Activated CD4-positive, alpha-beta T cell treated with anti-CD3 and anti-CD28 coated beads, Interleukin-2, amount 10 ng/mL, durations not matched to agents 7 days and 5 days (primary cell): ENCODE data around the gene EIF5AL1. TPM values are rescaled to one million over a fixed set of nuclear protein-coding genes. Genes with fewer than 3 reads are reported as not detected.
"Not testable (repeated sequence)": the region's sequence is repeated elsewhere in the genome, so short reads cannot be mapped to it uniquely, and the experiment has no call there.

ENCODE experiments used
- CTCF ChIA-PET: fragments of 350-600 bp; sonication (Branson Sonifier 250); formaldehyde crosslinking; loops from one replicate; lab custom pipeline; 2021; ENCODE audit warnings: antibody characterized with exemption; lab: Charles Lee
- POLR2A ChIA-PET: fragments of 350-600 bp; sonication (Branson Sonifier 250); formaldehyde crosslinking; loops from one replicate; lab custom pipeline; 2021; ENCODE audit warnings: antibody characterized with exemption; lab: Charles Lee
- DNase-seq: peaks from one replicate; pipeline ENCODE4 v3.0.0-alpha.2; 2020
- H3K27ac Mint-ChIP-seq: one replicate; pipeline ENCODE4 v1.8.0; 2021; ENCODE audit warnings: mild to moderate bottlenecking, moderate library complexity, mixed read lengths
- H3K27me3 Mint-ChIP-seq: one replicate; pipeline ENCODE4 v1.8.0; 2021; ENCODE audit warnings: mixed read lengths
- H3K36me3 Mint-ChIP-seq: one replicate; pipeline ENCODE4 v1.8.0; 2021; ENCODE audit warnings: low read depth, mixed read lengths
- H3K4me1 Mint-ChIP-seq: one replicate; pipeline ENCODE4 v1.8.0; 2021; ENCODE audit warnings: mixed read lengths
- H3K4me3 Mint-ChIP-seq: one replicate; pipeline ENCODE4 v1.8.0; 2021; ENCODE audit warnings: mild to moderate bottlenecking, moderate library complexity, mixed read lengths
- H3K9me3 Mint-ChIP-seq: one replicate; pipeline ENCODE4 v1.8.0; 2021; ENCODE audit warnings: mixed read lengths
- total RNA-seq, 2 experiments: library from RNA; stranded (reverse); gene quantifications; one replicate each; pipeline ENCODE4 v1.2.3, GENCODE V29; 2021

EIF5AL1 gene
- total RNA-seq, 2 experiments from 2014 or later, result 0.06 to 0.37 TPM

- H3K36me3 Mint-ChIP-seq, DNase-seq, H3K4me3 Mint-ChIP-seq, H3K9me3 Mint-ChIP-seq, H3K27ac Mint-ChIP-seq, CTCF ChIA-PET, POLR2A ChIA-PET, H3K27me3 Mint-ChIP-seq: not testable (repeated sequence)
- peaks cover 10% of the 10 kb centered on the region for H3K4me1 Mint-ChIP-seq
These were observed 44.6 kb downstream of the EIF5AL1 start for GRCh38 chr10:79556961-79557360.

GRCh38 chr10:79559726-79560125, 47.4 kb downstream of the EIF5AL1 start:
- Mint-ChIP-seq H3K27ac (no peak overlapping the region), H3K27me3 (peaks cover 18% of the 10 kb centered on the region), H3K4me1 (peaks cover 4% of the 10 kb centered on the region), H3K4me3 (no peak overlapping the region), H3K36me3 (no peaks in the 10 kb centered on the region), H3K9me3 (no peaks in the 10 kb centered on the region)
- ChIA-PET POLR2A (no interaction called here), CTCF (no interaction called here)
- no peak for DNase-seq

GRCh38 chr10:79560160-79560709, 47.9 kb downstream of the EIF5AL1 start, which contains the start of gene SFTPA2:
Gene SFTPA2 (minus strand): TSS chr10:79560407. CDS start chr10:79559483, 924 bp downstream.
- H3K27ac Mint-ChIP-seq, result no peak within 1 kb of the TSS
- DNase-seq, result no peak
- no peaks in the 10 kb centered on the region for H3K9me3 Mint-ChIP-seq
- POLR2A ChIA-PET, result no interaction called here
- H3K36me3 Mint-ChIP-seq, result no peaks in the 10 kb centered on the region
- peaks cover 16% of the 10 kb centered on the region for H3K27me3 Mint-ChIP-seq
- CTCF ChIA-PET, result no interaction called here
- H3K4me3 Mint-ChIP-seq, result no peak within 1 kb of the TSS
- peaks cover 4% of the 10 kb centered on the region for H3K4me1 Mint-ChIP-seq

GRCh38 chr10:79561257-79561656, 48.9 kb downstream of the EIF5AL1 start:
- Mint-ChIP-seq H3K9me3 (no peaks in the 10 kb centered on the region), H3K36me3 (no peaks in the 10 kb centered on the region), H3K27me3 (peaks cover 16% of the 10 kb centered on the region), H3K27ac (no peak overlapping the region), H3K4me1 (peaks cover 4% of the 10 kb centered on the region), H3K4me3 (no peak overlapping the region)
- CTCF ChIA-PET, result no interaction called here
- DNase-seq, result no peak
- POLR2A ChIA-PET, result no interaction called here

GRCh38 chr10:79562135-79562756, 49.9 kb downstream of the EIF5AL1 start:
- H3K36me3 Mint-ChIP-seq, result no peaks in the 10 kb centered on the region
- H3K9me3 Mint-ChIP-seq, result no peaks in the 10 kb centered on the region
- peak; percentile 76 for DNase-seq
- ChIA-PET POLR2A (no interaction called here), CTCF (interaction anchor here (0.8 kb wide), 1 partner anchor 10 kb away, joined by 3 read pairs; no protein-coding TSS in a partner anchor)
- H3K27ac Mint-ChIP-seq, result no peak overlapping the region
- peaks cover 4% of the 10 kb centered on the region for H3K4me1 Mint-ChIP-seq
- peaks cover 21% of the 10 kb centered on the region for H3K27me3 Mint-ChIP-seq
- H3K4me3 Mint-ChIP-seq, result no peak overlapping the region

GRCh38 chr10:79563426-79563825, 51.1 kb downstream of the EIF5AL1 start:
- Mint-ChIP-seq H3K27me3 (peaks cover 31% of the 10 kb centered on the region), H3K4me3 (no peak overlapping the region), H3K9me3 (no peaks in the 10 kb centered on the region), H3K27ac (no peak overlapping the region), H3K4me1 (peaks cover 4% of the 10 kb centered on the region), H3K36me3 (no peaks in the 10 kb centered on the region)
- POLR2A ChIA-PET, result no interaction called here
- CTCF ChIA-PET, result no interaction called here
- DNase-seq, result no peak

Other genes starting within 250 kb of the EIF5AL1 start
- 10 to 100 TPM; 53.7 to 56.7 TPM for gene PPIF, start 165.1 kb upstream of the EIF5AL1 start, total RNA-seq
- under 1 TPM; 0.52 to 0.73 TPM for gene ZCCHC24, start 66.9 kb upstream of the EIF5AL1 start, total RNA-seq
- gene SFTPA2, start 47.9 kb downstream of the EIF5AL1 start, total RNA-seq, result not detected
- gene SFTPA1, start 98.4 kb downstream of the EIF5AL1 start, total RNA-seq, result not detected
- under 1 TPM; 0.73 to 0.97 TPM for gene NUTM2B, start 190.7 kb downstream of the EIF5AL1 start, total RNA-seq